HuH-7.5 (cell line): ENCODE results near the gene ZNF592.

ENCODE experiments used
- DNase-seq: peaks from one replicate; pipeline ENCODE4 v3.0.0; 2011; ENCODE audit warnings: low spot score

The ZNF592 gene

GRCh38 chr15:84811151-84811550 is 62.8 kb downstream of the ZNF592 start:
- no peak for DNase-seq

DNA sequence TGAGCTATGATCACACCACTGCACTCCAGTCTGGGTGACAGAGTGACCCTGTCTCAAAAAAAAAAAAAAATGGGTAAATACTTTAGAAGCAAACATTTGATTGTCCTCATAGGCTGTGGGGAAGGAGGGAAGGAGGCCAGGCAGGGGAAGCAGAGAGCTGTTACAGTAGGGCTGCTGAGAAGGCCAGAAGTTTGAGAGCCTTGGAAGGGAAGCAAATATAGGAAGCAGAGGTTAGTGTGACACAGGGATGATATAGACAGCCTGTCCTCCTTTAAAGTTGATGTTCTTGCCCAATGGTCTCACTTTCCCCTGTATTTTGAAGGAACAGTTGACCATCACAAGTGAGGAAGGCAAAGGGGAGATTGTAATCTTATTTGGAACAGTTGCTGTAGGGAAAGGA is 63.4 kb downstream of the ZNF592 start:
- DNase-seq = no peak

DNA sequence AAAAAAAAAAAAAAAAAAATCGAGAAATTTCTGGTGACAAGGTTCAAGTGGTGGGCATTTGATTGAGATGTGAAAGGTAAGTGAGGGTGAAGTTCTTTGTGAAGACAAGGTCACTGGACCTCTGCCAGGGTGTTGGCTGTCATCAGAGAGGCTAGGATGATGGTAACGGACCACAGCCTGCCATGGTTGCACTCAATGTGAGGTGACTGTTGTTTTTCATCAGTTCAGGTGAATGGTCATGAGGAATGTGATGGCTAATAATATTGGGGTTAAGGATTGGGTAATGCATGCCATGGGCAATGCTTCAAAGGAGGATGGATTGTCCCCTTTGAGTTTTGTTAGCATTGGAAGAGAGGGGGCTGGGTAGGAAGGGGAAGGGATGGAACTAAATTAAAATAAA is 64.5 kb downstream of the ZNF592 start:
- DNase-seq = no peak

DNA sequence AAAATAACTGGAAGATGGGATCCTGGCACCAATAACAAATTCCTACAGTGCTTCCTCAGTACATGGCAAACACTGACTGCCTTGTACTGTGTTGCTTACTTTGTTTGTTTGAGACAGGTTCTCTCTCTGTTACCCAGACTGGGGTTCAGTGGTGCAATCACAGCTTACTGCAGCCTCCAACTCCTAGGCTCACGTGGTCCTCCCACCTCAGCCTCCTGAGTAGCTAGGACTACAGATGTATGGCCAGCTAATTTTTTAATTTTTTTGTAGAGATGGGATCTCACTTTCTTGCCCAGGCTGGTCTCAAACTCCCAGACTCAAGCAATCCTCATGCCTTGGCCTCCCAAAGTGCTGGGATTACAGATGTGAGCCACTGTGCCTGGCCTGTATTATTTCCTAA is 65.0 kb downstream of the ZNF592 start:
- DNase-seq = no peak

GRCh38 chr15:84813931-84814330 is 65.5 kb downstream of the ZNF592 start:
- DNase-seq = no peak

- no peak for DNase-seq
Measured at GRCh38 chr15:84814916-84815315, 66.5 kb downstream of the ZNF592 start.

DNA sequence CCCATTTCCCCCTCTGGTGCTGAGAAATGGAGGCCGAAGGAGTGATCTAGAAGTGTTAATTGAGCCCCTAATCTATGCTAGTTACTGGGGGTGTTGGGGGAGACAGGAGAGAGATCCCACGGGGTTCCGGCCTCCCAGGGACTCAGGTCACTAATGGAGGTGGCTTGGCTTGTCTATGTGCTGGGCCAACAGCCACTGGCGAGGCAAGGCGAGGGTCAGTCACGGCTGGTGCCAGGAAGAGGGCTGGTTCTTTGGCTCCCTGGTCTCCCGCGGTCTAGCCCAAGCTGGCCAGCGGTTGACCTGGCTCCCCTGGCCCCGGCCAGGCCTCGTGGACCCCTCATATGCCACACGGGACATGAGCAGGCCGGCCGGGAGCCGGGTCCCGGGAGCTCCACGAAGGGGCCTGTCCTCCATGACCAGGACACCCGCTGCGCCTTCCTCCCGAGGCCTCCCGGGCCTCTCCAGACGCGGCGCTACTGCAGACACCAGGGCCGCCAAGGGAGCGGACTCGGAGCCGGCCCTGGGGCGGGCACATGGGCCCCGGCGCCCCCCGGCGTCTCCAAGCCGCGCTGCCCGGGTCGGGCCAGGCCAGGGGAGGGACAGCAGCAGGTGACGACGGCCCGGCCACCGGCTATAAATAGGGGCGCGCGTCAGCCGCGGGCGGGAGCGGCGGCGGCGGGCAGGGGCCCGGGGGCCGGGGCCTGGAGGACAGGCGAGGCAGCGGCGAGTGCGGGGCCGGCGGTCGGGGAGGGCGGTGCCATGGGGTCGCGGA is 68.5 kb downstream of the ZNF592 start, which contains the start of gene ALPK3:
TSS of gene ALPK3 (plus strand) at position 663 of the 772 bp plus-strand sequence. CDS start at position 760, 97 bp downstream.
- DNase-seq = no peak

DNA sequence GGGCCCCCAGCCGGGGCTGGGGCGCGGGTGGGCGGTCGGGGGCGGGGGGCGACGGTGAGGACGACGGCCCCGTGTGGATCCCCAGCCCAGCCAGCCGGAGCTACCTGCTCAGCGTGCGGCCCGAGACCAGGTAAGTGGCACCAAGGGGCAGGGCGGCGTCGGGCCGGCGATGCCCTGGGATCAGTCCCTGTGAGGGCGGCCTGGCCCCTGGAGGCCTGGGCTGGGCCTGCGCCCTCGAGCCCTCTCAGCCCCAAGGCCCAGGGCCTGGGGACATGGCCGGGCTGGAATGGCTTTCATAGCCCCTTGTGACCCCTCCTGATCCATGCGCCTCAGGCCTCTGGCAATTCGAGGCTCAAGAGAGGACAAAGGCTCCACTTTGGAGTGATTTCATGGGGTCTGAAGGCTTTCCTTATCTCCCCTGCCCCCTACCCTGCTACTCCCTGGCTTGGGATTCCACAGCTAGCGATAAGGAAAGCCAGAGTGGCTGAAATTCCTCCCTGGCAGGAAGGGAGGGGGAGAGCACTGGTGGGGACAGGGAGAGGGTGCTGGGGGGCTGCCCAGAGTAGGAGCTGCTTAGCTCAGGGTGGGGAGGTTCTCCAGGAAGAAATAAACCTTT is 69.2 kb downstream of the ZNF592 start:
- no peak for DNase-seq

DNA sequence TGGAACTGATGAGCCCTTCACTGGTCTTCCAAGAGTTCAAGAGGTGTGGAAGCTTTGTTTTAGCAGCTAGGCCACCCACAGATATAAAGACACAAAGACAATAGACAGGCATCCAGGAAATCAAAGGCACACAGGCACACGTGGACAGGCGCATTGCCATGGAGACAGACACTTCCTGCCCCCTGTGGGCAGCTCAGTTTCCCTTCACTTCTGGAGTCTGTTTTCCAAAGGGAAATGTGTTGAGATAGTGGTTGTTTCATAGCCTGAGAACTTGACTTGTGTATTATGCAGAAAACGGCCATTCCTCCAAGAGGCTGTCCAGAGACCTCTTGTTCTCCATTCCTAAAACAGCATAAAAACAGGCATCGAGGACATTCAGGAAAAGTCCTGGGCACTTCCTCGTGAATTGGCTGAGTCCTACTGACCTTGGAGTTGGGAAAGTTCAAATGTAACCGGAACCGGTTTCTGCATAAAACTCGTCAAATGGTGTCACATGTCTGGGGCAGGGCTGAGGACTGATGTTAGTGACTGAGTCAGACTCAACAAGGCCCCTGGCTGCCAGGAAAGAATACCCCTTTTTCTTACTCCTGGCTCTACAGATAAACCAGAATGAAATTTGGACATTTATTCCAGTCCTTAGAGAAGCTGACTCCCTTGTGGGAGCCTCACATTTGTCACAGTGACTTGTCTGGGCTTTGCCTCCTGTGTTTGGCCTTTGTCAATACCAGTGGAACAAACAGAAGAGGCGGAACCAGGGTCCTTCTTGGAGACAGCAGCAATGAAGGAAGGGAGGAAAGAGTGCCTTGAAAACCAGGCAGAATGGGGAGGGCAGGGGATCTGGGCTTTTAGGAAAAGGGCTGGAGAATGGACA is 70.1 kb downstream of the ZNF592 start:
- DNase-seq = no peak

GRCh38 chr15:84819291-84819768 is 70.9 kb downstream of the ZNF592 start:
- DNase-seq = no peak

DNA sequence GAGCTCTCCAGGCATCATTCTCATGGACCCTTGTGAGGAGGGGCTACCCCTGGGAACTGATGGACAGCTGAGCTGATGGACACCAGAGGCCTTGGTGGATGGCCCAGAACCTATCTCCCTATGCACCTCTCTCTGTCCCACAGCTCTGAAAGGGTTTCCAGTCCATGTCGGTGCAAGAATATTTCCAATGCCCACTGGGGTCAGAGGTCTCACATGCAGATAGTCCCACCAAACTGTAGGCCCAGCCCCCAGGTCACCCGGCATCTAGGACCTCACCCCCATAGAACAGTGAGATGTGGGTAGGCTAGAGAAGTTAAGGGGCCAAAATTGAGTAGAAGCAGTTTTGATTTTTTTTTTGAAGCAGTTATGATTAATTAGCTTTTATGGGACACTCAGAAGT is 71.4 kb downstream of the ZNF592 start:
- DNase-seq = no peak

- DNase-seq = no peak
Measured at GRCh38 chr15:84821501-84822021, 73.2 kb downstream of the ZNF592 start.

DNA sequence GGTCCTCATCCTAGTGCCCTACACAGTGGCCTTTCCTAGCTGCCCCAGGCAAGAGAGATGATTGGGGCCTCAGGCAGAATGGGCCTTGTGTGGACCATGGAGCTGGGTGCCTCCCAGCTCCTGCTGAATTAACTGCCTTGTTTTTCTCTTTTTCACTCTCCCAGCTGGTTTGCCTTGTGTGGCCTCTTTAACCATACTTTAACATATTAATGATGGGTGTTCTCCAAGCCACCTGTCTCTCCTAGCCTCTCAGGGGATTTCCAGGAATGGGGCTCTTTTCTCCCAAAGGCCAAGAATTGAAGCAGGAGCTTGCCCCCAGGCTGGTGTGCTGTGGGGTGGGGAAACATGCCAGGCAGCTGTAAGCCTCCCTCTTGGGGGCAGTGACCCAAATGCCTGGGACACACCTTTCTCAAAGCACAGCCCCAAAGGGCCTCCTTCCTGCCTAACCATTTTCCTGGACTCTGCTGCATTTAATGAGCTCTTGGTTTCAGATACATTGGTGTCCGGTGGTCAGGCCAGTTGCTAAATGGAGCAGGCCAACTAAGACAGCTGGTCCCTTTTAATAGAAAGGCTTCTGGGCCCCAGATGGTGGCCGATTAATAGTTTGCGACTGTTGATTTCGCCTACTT is 74.4 kb downstream of the ZNF592 start:
- DNase-seq = no peak

GRCh38 chr15:84823282-84823878 is 75.0 kb downstream of the ZNF592 start:
- DNase-seq = no peak

GRCh38 chr15:84824260-84825007 is 76.0 kb downstream of the ZNF592 start:
- no peak for DNase-seq

GRCh38 chr15:84826369-84826823 is 78.0 kb downstream of the ZNF592 start:
- DNase-seq = peak; percentile 92

- DNase-seq = no peak
Measured at GRCh38 chr15:84827246-84827645, 78.9 kb downstream of the ZNF592 start.

GRCh38 chr15:84828086-84828908 is 79.9 kb downstream of the ZNF592 start:
- no peak for DNase-seq

- DNase-seq = no peak
Measured at GRCh38 chr15:84829428-84829827, 81.0 kb downstream of the ZNF592 start.

DNA sequence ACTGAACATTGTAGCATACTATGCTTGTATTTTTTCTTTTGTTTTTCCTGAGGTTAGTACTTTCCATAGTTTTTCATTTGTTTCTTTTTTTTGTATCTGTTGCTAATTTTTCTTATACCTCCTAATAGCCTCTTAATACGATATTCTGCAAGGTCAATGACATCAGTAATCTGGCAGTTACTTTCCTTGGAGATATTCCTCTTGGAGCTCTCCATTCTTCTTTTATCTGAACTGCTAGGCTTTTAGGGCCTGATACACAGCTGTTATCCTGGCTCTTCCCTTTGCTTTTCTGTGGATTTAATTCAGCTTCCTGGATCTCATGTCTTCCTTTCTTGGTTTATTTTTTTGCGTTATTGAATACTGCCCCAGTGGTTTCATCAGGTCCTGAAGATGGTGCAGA is 81.6 kb downstream of the ZNF592 start:
- DNase-seq = no peak
